AG10803 (cell line): ENCODE data around the gene EXOC3L2.

Experiments used
- DNase-seq: peaks from one replicate; pipeline ENCODE4 v3.0.0; 2010; ENCODE audit warnings: low read depth
- H3K4me3 ChIP-seq: 2 replicates; pipeline ENCODE4 v1.5.1; 2011; ENCODE audit warnings: mild to moderate bottlenecking, low read length, control low read depth
- TF ChIP-seq, protein P1 (sequence below): conservative IDR thresholded peaks from 2 replicates; pipeline ENCODE4 v1.5.1; 2011; ENCODE audit warnings: mild to moderate bottlenecking, low read length, control low read depth, inconsistent platforms

The EXOC3L2 gene

DNA sequence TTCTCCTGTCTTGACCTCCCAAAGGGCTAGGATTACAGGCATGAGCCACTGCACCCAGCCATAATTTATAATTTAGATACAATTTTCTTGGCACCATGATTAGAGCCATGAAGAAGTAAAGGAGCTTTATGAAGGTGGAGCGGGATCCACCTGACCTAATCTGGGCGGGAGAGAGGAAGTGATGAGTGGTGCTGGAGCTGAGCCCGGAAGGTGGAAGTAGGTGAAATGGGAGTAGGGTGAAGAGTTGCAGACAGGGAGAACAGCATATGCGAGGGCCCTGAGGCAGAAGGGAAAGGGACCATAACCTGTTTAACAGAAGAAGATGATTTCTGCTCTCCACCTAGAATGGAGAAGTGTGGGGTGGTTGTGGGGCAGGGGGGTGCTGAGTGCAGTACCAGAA, 62.4 kb downstream of the EXOC3L2 start:
- TF ChIP-seq, protein P1, sequence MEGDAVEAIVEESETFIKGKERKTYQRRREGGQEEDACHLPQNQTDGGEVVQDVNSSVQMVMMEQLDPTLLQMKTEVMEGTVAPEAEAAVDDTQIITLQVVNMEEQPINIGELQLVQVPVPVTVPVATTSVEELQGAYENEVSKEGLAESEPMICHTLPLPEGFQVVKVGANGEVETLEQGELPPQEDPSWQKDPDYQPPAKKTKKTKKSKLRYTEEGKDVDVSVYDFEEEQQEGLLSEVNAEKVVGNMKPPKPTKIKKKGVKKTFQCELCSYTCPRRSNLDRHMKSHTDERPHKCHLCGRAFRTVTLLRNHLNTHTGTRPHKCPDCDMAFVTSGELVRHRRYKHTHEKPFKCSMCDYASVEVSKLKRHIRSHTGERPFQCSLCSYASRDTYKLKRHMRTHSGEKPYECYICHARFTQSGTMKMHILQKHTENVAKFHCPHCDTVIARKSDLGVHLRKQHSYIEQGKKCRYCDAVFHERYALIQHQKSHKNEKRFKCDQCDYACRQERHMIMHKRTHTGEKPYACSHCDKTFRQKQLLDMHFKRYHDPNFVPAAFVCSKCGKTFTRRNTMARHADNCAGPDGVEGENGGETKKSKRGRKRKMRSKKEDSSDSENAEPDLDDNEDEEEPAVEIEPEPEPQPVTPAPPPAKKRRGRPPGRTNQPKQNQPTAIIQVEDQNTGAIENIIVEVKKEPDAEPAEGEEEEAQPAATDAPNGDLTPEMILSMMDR: no peak

DNA sequence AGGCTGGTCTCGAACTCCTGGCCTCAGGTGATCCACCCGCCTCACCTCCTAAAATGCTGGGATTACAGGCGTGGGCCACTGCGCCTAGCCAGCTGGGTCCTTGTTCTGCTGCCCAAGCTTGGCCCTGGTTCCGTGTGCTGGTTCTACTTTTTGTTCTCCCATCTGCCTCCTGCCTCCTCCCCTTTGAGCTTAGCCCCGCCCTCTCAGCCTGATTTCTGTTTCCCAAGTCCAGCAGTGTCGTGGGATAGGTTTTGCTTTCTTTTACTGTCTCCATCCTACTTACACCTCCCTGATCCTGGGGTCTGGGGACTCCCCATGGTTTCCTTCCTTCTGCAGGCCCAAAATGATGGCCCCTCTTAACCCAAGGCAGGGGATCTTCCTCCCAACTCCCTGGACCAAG, 64.3 kb downstream of the EXOC3L2 start:
- H3K4me3 ChIP-seq: no peak overlapping the region
- DNase-seq: no peak
- TF ChIP-seq, protein P1: no peak

More for the DNA sequence above, 62.4 kb downstream of the EXOC3L2 start:
- no peak for DNase-seq
- no peak overlapping the region for H3K4me3 ChIP-seq

DNA sequence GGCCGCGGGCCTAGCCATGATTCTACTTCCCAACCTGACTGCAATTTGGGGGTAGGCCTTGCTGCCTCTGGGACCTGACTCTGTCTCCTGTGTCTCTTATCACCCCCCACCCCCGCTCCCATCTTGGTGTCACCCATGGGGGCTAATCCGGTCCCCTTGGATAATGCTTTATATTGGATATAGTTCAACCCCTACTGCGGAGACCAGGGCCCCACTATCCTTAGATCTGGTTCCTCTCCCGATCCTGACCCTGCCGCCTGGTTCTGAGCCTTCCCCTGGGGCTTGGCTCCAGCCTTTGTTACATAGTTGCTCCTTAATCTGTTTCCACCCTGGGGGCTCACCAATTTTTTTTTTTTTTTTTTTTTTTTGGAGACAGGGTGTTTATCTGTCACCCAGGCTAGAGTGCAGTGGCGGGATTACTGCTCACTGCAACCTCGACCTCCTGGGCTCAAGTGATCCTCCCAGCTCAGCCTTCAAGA, 65.3 kb downstream of the EXOC3L2 start:
- DNase-seq: no peak
- TF ChIP-seq, protein P1: no peak
- peak overlapping the region; percentile 99 for H3K4me3 ChIP-seq

DNA sequence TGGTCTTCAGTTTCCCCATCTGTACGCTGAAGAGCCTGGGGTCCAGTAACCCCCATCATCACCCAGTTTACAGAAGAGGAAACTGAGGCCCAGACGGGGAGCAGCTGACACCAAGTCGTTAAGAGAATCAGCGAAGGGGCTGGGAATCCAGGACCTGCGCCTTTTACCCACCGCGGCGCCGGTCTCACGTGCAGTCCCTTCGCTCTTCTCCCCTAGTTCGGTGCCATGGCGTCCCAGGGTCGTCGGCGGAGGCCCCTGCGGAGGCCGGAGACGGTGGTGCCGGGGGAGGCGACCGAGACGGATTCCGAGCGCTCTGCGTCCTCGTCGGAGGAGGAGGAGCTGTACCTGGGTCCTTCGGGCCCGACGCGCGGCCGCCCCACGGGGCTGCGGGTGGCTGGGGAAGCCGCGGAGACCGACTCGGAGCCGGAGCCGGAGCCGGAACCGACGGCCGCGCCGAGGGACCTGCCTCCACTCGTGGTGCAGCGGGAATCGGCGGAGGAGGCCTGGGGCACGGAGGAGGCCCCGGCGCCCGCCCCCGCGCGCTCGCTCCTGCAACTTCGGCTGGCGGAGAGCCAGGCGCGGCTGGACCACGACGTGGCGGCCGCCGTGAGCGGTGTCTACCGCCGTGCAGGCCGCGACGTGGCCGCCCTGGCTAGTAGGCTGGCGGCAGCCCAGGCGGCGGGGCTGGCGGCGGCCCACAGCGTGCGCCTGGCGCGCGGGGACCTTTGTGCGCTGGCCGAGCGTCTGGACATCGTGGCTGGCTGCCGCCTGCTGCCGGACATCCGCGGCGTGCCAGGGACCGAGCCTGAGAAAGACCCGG, 65.9 kb downstream of the EXOC3L2 start:
- TF ChIP-seq, protein P1: no peak
- DNase-seq: peak; percentile 46
- H3K4me3 ChIP-seq: peak overlapping the region; percentile 99

DNA sequence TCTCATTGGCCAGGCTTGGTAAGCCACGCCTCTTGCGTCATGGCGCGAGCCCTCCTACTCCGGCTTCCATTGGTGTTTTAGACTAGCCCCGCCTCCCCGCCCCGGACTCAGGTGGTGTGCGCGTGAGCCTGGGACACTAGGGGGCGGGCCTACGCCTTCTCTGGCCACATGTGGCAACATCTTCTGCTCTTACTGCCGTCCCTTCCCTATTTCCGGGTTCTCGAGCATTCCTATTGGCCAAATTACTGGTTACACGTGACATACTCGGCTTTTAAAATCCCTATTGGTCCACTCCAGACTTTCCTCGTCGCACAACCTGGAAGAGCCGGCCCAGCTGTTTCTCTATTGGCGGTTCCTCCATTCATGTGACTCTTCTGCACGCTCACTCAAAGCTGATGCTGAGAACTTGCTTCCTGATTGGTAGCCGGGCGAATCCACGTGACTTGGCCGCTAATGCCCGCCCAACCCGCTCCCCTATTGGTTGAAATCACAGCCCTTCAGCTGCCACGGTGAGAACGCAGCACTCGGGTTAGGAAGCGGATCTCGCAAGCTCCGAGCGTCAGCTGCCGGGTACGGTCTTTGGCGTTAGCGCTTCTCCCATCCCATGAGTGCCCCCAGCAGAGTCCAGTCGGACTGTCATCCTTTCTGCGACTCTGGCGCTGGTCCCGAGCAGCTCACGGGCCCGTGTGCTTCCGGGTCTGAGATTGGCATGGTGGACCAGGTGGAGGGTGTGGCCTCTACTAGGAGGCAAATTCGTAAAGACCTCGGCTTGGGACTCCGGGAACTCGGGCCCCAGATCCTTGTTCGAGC, 66.7 kb downstream of the EXOC3L2 start, which contains the start of gene BLOC1S3:
Gene BLOC1S3, plus strand, starts transcription at position 523 of the 810 bp plus-strand sequence. CDS start 513 bp downstream, outside the sequence.
- peak; percentile 100 for DNase-seq
- H3K4me3 ChIP-seq: peak within 1 kb of the TSS; percentile 99
- TF ChIP-seq, protein P1: peak; percentile 40

DNA sequence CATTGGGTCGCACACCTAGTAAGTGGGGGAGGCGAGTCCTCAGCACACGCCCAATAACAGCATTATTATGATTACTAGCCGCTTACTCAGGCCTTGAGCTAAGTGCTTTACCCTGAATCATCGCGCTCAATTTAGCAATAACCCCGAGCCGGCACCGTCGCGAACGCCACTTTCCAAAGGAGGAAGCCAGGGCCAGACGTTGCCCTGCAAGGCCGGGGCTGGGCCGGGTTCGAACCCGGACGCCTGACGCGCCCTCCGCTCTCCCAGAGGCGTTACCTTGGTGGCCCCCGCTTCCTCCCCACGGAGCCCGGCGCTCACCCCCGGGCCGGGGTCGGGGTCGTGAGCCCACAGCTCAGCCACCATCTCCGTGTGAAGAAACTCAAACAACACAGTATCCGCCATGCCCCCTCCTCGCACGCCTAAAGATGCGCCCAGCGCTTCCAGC, 67.4 kb downstream of the EXOC3L2 start, which contains the start of gene TRAPPC6A:
Gene TRAPPC6A, minus strand, starts transcription at position 421 of the 445 bp plus-strand sequence. Its CDS starts 19 bp downstream, at position 402.
- DNase-seq: peak; percentile 75
- TF ChIP-seq, protein P1: no peak
- H3K4me3 ChIP-seq: peak within 1 kb of the TSS; percentile 99
